Prostate gland (tissue), 2 donors: ENCODE measurements around the gene SETD3. TPM values are rescaled to one million over a fixed set of nuclear protein-coding genes. Genes with fewer than 3 reads are reported as not detected.
"Not testable (repeated sequence)": the region's sequence is repeated elsewhere in the genome, so short reads cannot be mapped to it uniquely, and the experiment has no call there.

ENCODE experiments used
- DNase-seq: peaks from one replicate; pipeline ENCODE4 v3.0.0-alpha.2; 2019; ENCODE audit warnings: low spot score
- H3K27ac ChIP-seq, 2 donors: fragments of 200-600 bp; sonication (generic); 2 replicates each; pipeline ENCODE4 v1.5.1; 2017 to 2019
- H3K27me3 ChIP-seq: fragments of 200-600 bp; sonication (generic); replicated peaks from 2 replicates; pipeline ENCODE4 v1.5.1; 2019; ENCODE audit not compliant: insufficient read depth
- H3K36me3 ChIP-seq, 2 donors: fragments of 200-600 bp; sonication (generic); 1 replicate in 1 of 2; 2 replicates in 1 of 2; pipeline versions ENCODE4 v1.5.1 to v1.8.1; 2017 to 2019
- H3K4me1 ChIP-seq: fragments of 200-600 bp; sonication (generic); replicated peaks from 2 replicates; pipeline ENCODE4 v1.5.1; 2019
- H3K4me3 ChIP-seq, 2 donors: fragments of 200-600 bp; sonication (generic); 2 replicates each; pipeline ENCODE4 v1.5.1; 2017 to 2019
- H3K9me3 ChIP-seq: fragments of 200-600 bp; sonication (generic); 2 replicates; pipeline ENCODE4 v1.5.1; 2017
- CTCF ChIP-seq, 4 experiments: fragments of 200-600 bp in 2 of 4; fragments of 450-650 bp in 2 of 4; sonication (generic) in 2 of 4; IDR thresholded peaks; 1 replicate in 3 of 4; 2 replicates in 1 of 4; pipeline ENCODE4 v1.5.1; 2016 to 2019; ENCODE audit warnings: antibody characterized with exemption in 4 of 4, mild to moderate bottlenecking in 2 of 4, moderate library complexity in 2 of 4
- POLR2A ChIP-seq: fragments of 450-650 bp; IDR thresholded peaks from one replicate; pipeline ENCODE4 v1.6.1; 2016; ENCODE audit warnings: antibody characterized with exemption, mild to moderate bottlenecking
- POLR2AphosphoS5 ChIP-seq: sonication (generic); formaldehyde crosslinking; IDR thresholded peaks from one replicate; pipeline ENCODE4 v1.6.1; 2017; ENCODE audit warnings: antibody characterized with exemption
- WGBS: methylation state at CpG from one replicate; pipeline ENCODE4 v1.1.5; 2018; 5-methylcytosine and 5-hydroxymethylcytosine counted together
- intact Hi-C: fragments of 100-400 bp; cut with DNase I; formaldehyde crosslinking; loops from one replicate; pipeline ENCODE4 v1.14.2; 2022
- small RNA-seq, 2 donors: library from RNA; depleted of rRNA; stranded (forward); fragments of <200 nt; gene quantifications; one replicate each; pipeline ENCODE3, GENCODE V24; 2016
- total RNA-seq, 2 donors: library from RNA; depleted of rRNA; stranded (reverse); fragments of >200 nt; gene quantifications; one replicate each; pipeline ENCODE4 v1.1.0, GENCODE V29; 2016

The SETD3 gene
- total RNA-seq, 2 donors from 2014 or later: 59.5 to 106 TPM

GRCh38 chr14:99349721-99350495, 130.8 kb downstream of the SETD3 start:
- intact Hi-C loops: no loop called here
- no peak overlapping the region for H3K4me3 ChIP-seq
- H3K9me3 ChIP-seq: no peaks in the 10 kb centered on the region
- TF ChIP-seq POLR2A (no peak), POLR2AphosphoS5 (no peak), CTCF (IDR thresholded peaks at IDR 0.05) (no peak)
- no peaks in the 10 kb centered on the region for H3K36me3 ChIP-seq
- DNase-seq: no peak
- H3K27ac ChIP-seq: no peak overlapping the region
- H3K4me1 ChIP-seq: no peaks in the 10 kb centered on the region
- H3K27me3 ChIP-seq: no peaks in the 10 kb centered on the region
- WGBS: 90% methylated on average over 13 of the region's 13 CpGs

- TF ChIP-seq POLR2AphosphoS5 (no peak), CTCF (IDR thresholded peaks at IDR 0.05) (no peak), POLR2A (no peak)
- no peak overlapping the region for H3K4me3 ChIP-seq
- H3K36me3 ChIP-seq: no peaks in the 10 kb centered on the region
- 84% methylated on average over 18 of the region's 18 CpGs for WGBS
- intact Hi-C loops: no loop called here
- H3K27me3 ChIP-seq: no peaks in the 10 kb centered on the region
- DNase-seq: no peak
- no peaks in the 10 kb centered on the region for H3K9me3 ChIP-seq
- H3K4me1 ChIP-seq: no peaks in the 10 kb centered on the region
- H3K27ac ChIP-seq: no peak overlapping the region
Measured at GRCh38 chr14:99348816-99349614, 131.6 kb downstream of the SETD3 start.

DNA sequence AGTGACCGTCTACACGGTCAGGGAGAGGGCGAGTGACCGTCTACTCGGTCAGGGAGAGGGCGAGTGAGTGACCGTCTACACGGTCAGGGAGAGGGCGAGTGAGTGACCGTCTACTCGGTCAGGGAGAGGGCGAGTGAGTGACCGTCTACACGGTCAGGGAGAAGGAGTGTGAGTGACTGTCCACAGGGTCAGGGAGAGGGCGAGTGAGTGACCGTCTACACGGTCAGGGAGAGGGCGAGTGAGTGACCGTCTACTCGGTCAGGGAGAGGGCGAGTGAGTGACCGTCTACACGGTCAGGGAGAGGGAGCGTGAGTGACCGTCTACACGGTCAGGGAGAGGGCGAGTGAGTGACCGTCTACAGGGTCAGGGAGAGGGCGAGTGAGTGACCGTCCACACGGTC, 132.4 kb downstream of the SETD3 start:
- intact Hi-C loops, H3K27ac ChIP-seq, DNase-seq, H3K4me3 ChIP-seq, H3K4me1 ChIP-seq, H3K36me3 ChIP-seq, H3K27me3 ChIP-seq, H3K9me3 ChIP-seq: not testable (repeated sequence)
- 92% methylated on average over 31 of the region's 31 CpGs for WGBS

Small RNA genes within 50 kb of the gene (small RNA-seq; reads per million reads assigned to genes)
- 0 reads per million in 2 donors for gene RNU6-91P

Other genes with a start within 250 kb of the SETD3 start
- gene BCL11B, start 208.7 kb downstream of the SETD3 start, total RNA-seq: 1 to 10 TPM; 2.8 to 5.4 TPM
- 10 to 100 TPM; 15.5 to 43.1 TPM for gene CCNK, start 550 bp upstream of the SETD3 start, total RNA-seq
- gene CCDC85C, start 123.3 kb upstream of the SETD3 start, total RNA-seq: 10 to 100 TPM; 35.1 to 47.2 TPM
- gene HHIPL1, start 164.3 kb upstream of the SETD3 start, total RNA-seq: 1 to 10 TPM; 2.8 to 4.5 TPM
- 1 to 10 TPM in 1 of 2 donors, under 1 TPM in 1; 0.46 to 6.5 TPM for gene CYP46A1, start 203.4 kb upstream of the SETD3 start, total RNA-seq